GM23338 (cell line): ENCODE data around the gene ATAD3B. TPM values are rescaled to one million over a fixed set of nuclear protein-coding genes. Genes with fewer than 3 reads are reported as not detected.
A peak's percentile ranks its signal among the peaks of the same experiment; 100 is the strongest.

Experiments used
- ATAC-seq: fragments of 200-7000 bp; cut with Tn5 transposase; 3 replicates; pipeline ENCODE4 v1.9.1; 2020
- DNase-seq: peaks from one replicate; pipeline ENCODE4 v3.0.0-alpha.2; 2015; ENCODE audit warnings: low spot score
- H2AFZ ChIP-seq: fragments of 200-600 bp; sonication (generic); 2 replicates; pipeline ENCODE4 v1.8.0; 2016; ENCODE audit warnings: antibody characterized with exemption, mild to moderate bottlenecking, moderate library complexity
- H3F3A ChIP-seq: fragments of 200-600 bp; sonication (generic); replicated peaks from 2 replicates; pipeline ENCODE4 v1.8.0; 2017; ENCODE audit warnings: antibody characterized with exemption, mixed run types, low read depth
- H3K27ac ChIP-seq: fragments of 200-600 bp; sonication (generic); 2 replicates; pipeline ENCODE4 v1.6.1; 2016; ENCODE audit warnings: low read depth
- H3K27me3 ChIP-seq: fragments of 200-600 bp; sonication (generic); 2 replicates; pipeline ENCODE4 v1.8.0; 2016; ENCODE audit warnings: mild to moderate bottlenecking, mixed run types, moderate library complexity; ENCODE audit not compliant: insufficient read depth
- H3K36me3 ChIP-seq: fragments of 200-600 bp; sonication (generic); 2 replicates; pipeline ENCODE4 v1.8.0; 2016; ENCODE audit warnings: mild to moderate bottlenecking; ENCODE audit not compliant: insufficient read depth
- H3K4me1 ChIP-seq: fragments of 200-600 bp; sonication (generic); 2 replicates; pipeline ENCODE4 v1.8.0; 2016; ENCODE audit warnings: mild to moderate bottlenecking, moderate library complexity; ENCODE audit not compliant: insufficient read depth
- H3K4me2 ChIP-seq: fragments of 200-600 bp; sonication (generic); 2 replicates; pipeline ENCODE4 v1.7.1; 2017; ENCODE audit warnings: mixed run types
- H3K4me3 ChIP-seq: fragments of 200-600 bp; sonication (generic); 2 replicates; pipeline ENCODE4 v1.6.1; 2016; ENCODE audit warnings: mixed run types
- H3K79me2 ChIP-seq: fragments of 200-600 bp; sonication (generic); replicated peaks from 2 replicates; pipeline ENCODE4 v1.8.0; 2017; ENCODE audit warnings: mild to moderate bottlenecking; ENCODE audit not compliant: insufficient read depth
- H3K9me2 ChIP-seq: fragments of 200-600 bp; sonication (generic); 2 replicates; pipeline ENCODE4 v1.8.0; 2017; ENCODE audit not compliant: insufficient read depth
- H4K20me1 ChIP-seq: fragments of 200-600 bp; sonication (generic); replicated peaks from 2 replicates; pipeline ENCODE4 v1.8.0; 2017; ENCODE audit warnings: mild to moderate bottlenecking; ENCODE audit not compliant: insufficient read depth
- H3K27ac Mint-ChIP-seq: 2 replicates; pipeline ENCODE4 v1.8.0; 2020; ENCODE audit warnings: inconsistent platforms, mild to moderate bottlenecking, moderate library complexity, mixed read lengths
- H3K27me3 Mint-ChIP-seq: 3 replicates; pipeline ENCODE4 v1.8.0; 2022; ENCODE audit warnings: low read depth, mild to moderate bottlenecking, moderate library complexity, mixed read lengths, inconsistent platforms; ENCODE audit not compliant: insufficient read depth, poor library complexity
- H3K36me3 Mint-ChIP-seq: 3 replicates; pipeline ENCODE4 v1.8.0; 2021; ENCODE audit warnings: low read depth, mild to moderate bottlenecking, inconsistent platforms, moderate library complexity, mixed read lengths
- H3K4me1 Mint-ChIP-seq: 3 replicates; pipeline ENCODE4 v1.8.0; 2020; ENCODE audit warnings: mild to moderate bottlenecking, inconsistent platforms, mixed read lengths
- H3K4me3 Mint-ChIP-seq: 3 replicates; pipeline ENCODE4 v1.8.0; 2021; ENCODE audit warnings: moderate library complexity, mild to moderate bottlenecking, inconsistent platforms, mixed read lengths
- H3K9me3 Mint-ChIP-seq: 3 replicates; pipeline ENCODE4 v1.8.0; 2020; ENCODE audit warnings: moderate library complexity, mild to moderate bottlenecking, inconsistent platforms, mixed read lengths
- CTCF ChIP-seq, 2 experiments: fragments of 200-600 bp in 1 of 2; sonication (generic) in 1 of 2; conservative IDR thresholded peaks; 2 replicates each; pipeline versions ENCODE4 v1.5.1 to v1.6.1; 2016 to 2017; ENCODE audit warnings: antibody characterized with exemption in 2 of 2, low read depth in 2 of 2, mild to moderate bottlenecking in 2 of 2, moderate library complexity in 1 of 2
- EZH2 ChIP-seq: fragments of 200-600 bp; sonication (generic); IDR thresholded peaks from one replicate; pipeline ENCODE4 v1.8.0; 2017; ENCODE audit warnings: antibody characterized with exemption, mild to moderate bottlenecking, low read depth; ENCODE audit not compliant: unreplicated experiment
- JUNB ChIP-seq: IDR thresholded peaks from one replicate; pipeline ENCODE4 v1.6.1; 2016; ENCODE audit warnings: antibody characterized with exemption; ENCODE audit not compliant: unreplicated experiment
- NANOG ChIP-seq: IDR thresholded peaks from 2 replicates; pipeline ENCODE4 v1.6.1; 2016; ENCODE audit warnings: antibody characterized with exemption, borderline replicate concordance
- REST ChIP-seq: IDR thresholded peaks from one replicate; pipeline ENCODE4 v1.6.1; 2018; ENCODE audit warnings: antibody characterized with exemption; ENCODE audit not compliant: unreplicated experiment
- STAT1 ChIP-seq: IDR thresholded peaks from one replicate; pipeline ENCODE4 v1.6.1; 2016; ENCODE audit warnings: antibody characterized with exemption; ENCODE audit not compliant: unreplicated experiment
- polyA plus RNA-seq: library from polyadenylated mRNA; unstranded; fragments of >200 nt; fragmentation: Nextera tagmentation; extraction: Ambion mirVana; gene quantifications from 2 replicates; pipeline ENCODE4 v1.2.1, GENCODE V29; 2016
- total RNA-seq: library from RNA; depleted of rRNA; stranded (reverse); fragments of >200 nt; shearing (Covaris generic); gene quantifications from 2 replicates; pipeline ENCODE4 v1.2.3, GENCODE V29; 2014

Gene ATAD3B
- total and polyA plus RNA-seq, 2 experiments from 2014 or later, result 37.8 to 63.4 TPM

GRCh38 chr1:1429671-1430073, 41.9 kb upstream of the ATAD3B start (continued):
- TF ChIP-seq REST, result no peak
- no peak for TF ChIP-seq JUNB
- no peak for TF ChIP-seq NANOG
- TF ChIP-seq STAT1, result no peak
- no peak for TF ChIP-seq EZH2

GRCh38 chr1:1430114-1430982, 41.2 kb upstream of the ATAD3B start:
- Mint-ChIP-seq H3K4me1 (peaks cover 47% of the 10 kb centered on the region), H3K4me3 (no peak overlapping the region), H3K27me3 (peaks cover 24% of the 10 kb centered on the region), H3K9me3 (peaks cover 10% of the 10 kb centered on the region), H3K36me3 (peaks cover 4% of the 10 kb centered on the region; the same call in 2 of the 3 replicates), H3K27ac (peak overlapping the region; percentile 48; the same call in 1 of the 2 replicates)
- TF ChIP-seq STAT1 (no peak), CTCF (conservative IDR thresholded peaks at IDR 0.05; ENCODE audit: low read depth in 2 of 2) (peak; percentile 9 to 32; a peak in 1 of 4 replicates)
- Histone ChIP-seq H3K9me2 (no peaks in the 10 kb centered on the region), H3K27me3 (no peaks in the 10 kb centered on the region), H3K4me2 (peak overlapping the region; percentile 68), H4K20me1 (no peaks in the 10 kb centered on the region), H3K79me2 (no peaks in the 10 kb centered on the region), H3K36me3 (no peaks in the 10 kb centered on the region), H3K4me3 (0 out of 2 replicates have a peak overlapping the region, but pooled peaks have one; percentile 28), H3K4me1 (peaks cover 50% of the 10 kb centered on the region), H2AFZ (no peak overlapping the region), H3K27ac (no peak overlapping the region; the same call in 1 of the 2 replicates), H3F3A (peaks cover 22% of the 10 kb centered on the region)
- peak; percentile 74 for DNase-seq
- peak; percentile 10 for ATAC-seq
